ENCODE data around the gene PPDPF.

Gene PPDPF

GRCh38 chr20:63488315-63489251, 32.0 kb upstream of the PPDPF start:
- no peak for DNase-seq

GRCh38 chr20:63490416-63490815, 30.1 kb upstream of the PPDPF start:
- DNase-seq: no peak

- no peak for DNase-seq
Observed at GRCh38 chr20:63491078-63491477, 29.5 kb upstream of the PPDPF start.

GRCh38 chr20:63491635-63492230, 28.8 kb upstream of the PPDPF start:
- no peak for DNase-seq

- no peak for DNase-seq
Observed at GRCh38 chr20:63492518-63492917, 28.0 kb upstream of the PPDPF start.

- no peak for DNase-seq
Observed at GRCh38 chr20:63492982-63493381, 27.6 kb upstream of the PPDPF start.

- no peak for DNase-seq
Observed at GRCh38 chr20:63493563-63494020, 27.0 kb upstream of the PPDPF start.

- no peak for DNase-seq
Observed at GRCh38 chr20:63494084-63494419, 26.5 kb upstream of the PPDPF start.

GRCh38 chr20:63494420-63495166, 26.0 kb upstream of the PPDPF start:
- no peak for DNase-seq

- no peak for DNase-seq
Observed at GRCh38 chr20:63495167-63495720, 25.3 kb upstream of the PPDPF start.

GRCh38 chr20:63495741-63496595, 24.6 kb upstream of the PPDPF start:
- peak; percentile 81 for DNase-seq

GRCh38 chr20:63496596-63497120, 23.9 kb upstream of the PPDPF start:
- no peak for DNase-seq

- no peak for DNase-seq
Observed at GRCh38 chr20:63497138-63497945, 23.2 kb upstream of the PPDPF start.

GRCh38 chr20:63497946-63498935, 22.3 kb upstream of the PPDPF start:
- peak; percentile 58 for DNase-seq

GRCh38 chr20:63498960-63499337, 21.6 kb upstream of the PPDPF start, which contains the start of gene EEF1A2:
Gene EEF1A2 (minus strand): TSS chr20:63499083. CDS start chr20:63497763, 1,320 bp downstream.
- peak; percentile 72 for DNase-seq

- peak; percentile 65 for DNase-seq
Observed at GRCh38 chr20:63499338-63499969, 21.1 kb upstream of the PPDPF start.

GRCh38 chr20:63500151-63500901, 20.2 kb upstream of the PPDPF start:
- no peak for DNase-seq
